Measurements from ENCODE around the gene HOXB6.

GRCh38 chr17:48592577-48592976 lies 12.2 kb downstream of the HOXB6 start:
- TF ChIP-seq, protein P1, sequence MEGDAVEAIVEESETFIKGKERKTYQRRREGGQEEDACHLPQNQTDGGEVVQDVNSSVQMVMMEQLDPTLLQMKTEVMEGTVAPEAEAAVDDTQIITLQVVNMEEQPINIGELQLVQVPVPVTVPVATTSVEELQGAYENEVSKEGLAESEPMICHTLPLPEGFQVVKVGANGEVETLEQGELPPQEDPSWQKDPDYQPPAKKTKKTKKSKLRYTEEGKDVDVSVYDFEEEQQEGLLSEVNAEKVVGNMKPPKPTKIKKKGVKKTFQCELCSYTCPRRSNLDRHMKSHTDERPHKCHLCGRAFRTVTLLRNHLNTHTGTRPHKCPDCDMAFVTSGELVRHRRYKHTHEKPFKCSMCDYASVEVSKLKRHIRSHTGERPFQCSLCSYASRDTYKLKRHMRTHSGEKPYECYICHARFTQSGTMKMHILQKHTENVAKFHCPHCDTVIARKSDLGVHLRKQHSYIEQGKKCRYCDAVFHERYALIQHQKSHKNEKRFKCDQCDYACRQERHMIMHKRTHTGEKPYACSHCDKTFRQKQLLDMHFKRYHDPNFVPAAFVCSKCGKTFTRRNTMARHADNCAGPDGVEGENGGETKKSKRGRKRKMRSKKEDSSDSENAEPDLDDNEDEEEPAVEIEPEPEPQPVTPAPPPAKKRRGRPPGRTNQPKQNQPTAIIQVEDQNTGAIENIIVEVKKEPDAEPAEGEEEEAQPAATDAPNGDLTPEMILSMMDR (IDR thresholded peaks at IDR 0.05): no peak
- no peak for TF ChIP-seq EP300 (IDR thresholded peaks at IDR 0.05)

All from ovary (tissue), 3 donors.